Lower lobe of right lung (tissue), 2 donors: ENCODE measurements around the gene ZMIZ1. TPM values are rescaled to one million over a fixed set of nuclear protein-coding genes. Genes with fewer than 3 reads are reported as not detected.

Experiments used
- ATAC-seq, 2 donors: fragments of 200-7000 bp; cut with Tn5 transposase; one replicate each; pipeline ENCODE4 v1.9.1; 2020 to 2022; ENCODE audit warnings: mild to moderate bottlenecking in 2 of 2, moderate library complexity in 2 of 2
- DNase-seq: peaks from one replicate; pipeline ENCODE4 v3.0.0-alpha.2; 2020
- H3K27ac ChIP-seq: fragments of 200-600 bp; one replicate; pipeline ENCODE4 v1.8.0; 2022
- H3K27me3 ChIP-seq: fragments of 200-600 bp; one replicate; pipeline ENCODE4 v1.8.0; 2022; ENCODE audit warnings: low read depth
- H3K36me3 ChIP-seq: fragments of 200-600 bp; one replicate; pipeline ENCODE4 v1.8.0; 2022; ENCODE audit warnings: mild to moderate bottlenecking
- H3K4me1 ChIP-seq: fragments of 200-600 bp; one replicate; pipeline ENCODE4 v1.8.0; 2022
- H3K4me3 ChIP-seq: fragments of 200-600 bp; one replicate; pipeline ENCODE4 v1.8.0; 2022; ENCODE audit warnings: mild to moderate bottlenecking
- H3K9me3 ChIP-seq: fragments of 200-600 bp; one replicate; pipeline ENCODE4 v1.8.0; 2022
- CTCF ChIP-seq: fragments of 200-600 bp; IDR thresholded peaks from one replicate; pipeline ENCODE4 v1.8.0; 2022; ENCODE audit warnings: antibody characterized with exemption, mild to moderate bottlenecking
- intact Hi-C: fragments of 100-400 bp; cut with DNase I; formaldehyde crosslinking; loops from one replicate; pipeline ENCODE4 v1.11.0; 2022
- total RNA-seq: library from RNA; stranded (reverse); fragmentation: NEBNext Ultra II Directional; extraction: Animal tissue kit (Norgen Biotek cat#: 25700); gene quantifications from one replicate; pipeline ENCODE4 v1.2.1, GENCODE V29; 2021
- donor health status: DM: no; HTN: yes; CAD: no; lungs with severe emphysema.

Gene ZMIZ1
- total RNA-seq, 1 donor from 2014 or later, result 102 TPM

GRCh38 chr10:79319115-79319771 is 250.5 kb downstream of the ZMIZ1 start:
- H3K4me3 ChIP-seq, result no peak overlapping the region
- H3K4me1 ChIP-seq, result peaks cover 32% of the 10 kb centered on the region
- no peak for TF ChIP-seq CTCF
- H3K27ac ChIP-seq, result no peak overlapping the region
- H3K9me3 ChIP-seq, result no peaks in the 10 kb centered on the region
- H3K27me3 ChIP-seq, result no peaks in the 10 kb centered on the region
- intact Hi-C loops, result no loop called here
- ATAC-seq (no peak), DNase-seq (peak; percentile 36)
- H3K36me3 ChIP-seq, result peaks cover 12% of the 10 kb centered on the region

GRCh38 chr10:79320316-79320715 is 251.6 kb downstream of the ZMIZ1 start:
- H3K4me3 ChIP-seq, result no peak overlapping the region
- ATAC-seq (no peak), DNase-seq (no peak)
- peaks cover 2% of the 10 kb centered on the region for H3K36me3 ChIP-seq
- no peak overlapping the region for H3K27ac ChIP-seq
- no peak for TF ChIP-seq CTCF
- intact Hi-C loops, result no loop called here
- peaks cover 32% of the 10 kb centered on the region for H3K4me1 ChIP-seq
- no peaks in the 10 kb centered on the region for H3K9me3 ChIP-seq
- no peaks in the 10 kb centered on the region for H3K27me3 ChIP-seq

- intact Hi-C loops, result no loop called here
Observed at GRCh38 chr10:79320820-79321493, 252.2 kb downstream of the ZMIZ1 start.

GRCh38 chr10:79321494-79321882 is 252.7 kb downstream of the ZMIZ1 start:
- DNase-seq (peak; percentile 32), ATAC-seq (no peak)
- intact Hi-C loops, result no loop called here
- H3K4me1 ChIP-seq, result peaks cover 30% of the 10 kb centered on the region
- no peaks in the 10 kb centered on the region for H3K36me3 ChIP-seq
- TF ChIP-seq CTCF, result no peak
- no peak overlapping the region for H3K4me3 ChIP-seq
- H3K27me3 ChIP-seq, result no peaks in the 10 kb centered on the region
- H3K27ac ChIP-seq, result no peak overlapping the region
- H3K9me3 ChIP-seq, result no peaks in the 10 kb centered on the region

More at GRCh38 chr10:79320820-79321493, 252.2 kb downstream of the ZMIZ1 start:
- Histone ChIP-seq H3K27ac (no peak overlapping the region), H3K4me1 (peaks cover 32% of the 10 kb centered on the region), H3K9me3 (no peaks in the 10 kb centered on the region), H3K4me3 (no peak overlapping the region), H3K27me3 (no peaks in the 10 kb centered on the region), H3K36me3 (no peaks in the 10 kb centered on the region)
- no peak for TF ChIP-seq CTCF
- ATAC-seq (peak in 1 of 2 donors; percentile 3), DNase-seq (peak; percentile 39)

- Histone ChIP-seq H3K27ac (no peak overlapping the region), H3K4me3 (no peak overlapping the region), H3K27me3 (no peaks in the 10 kb centered on the region), H3K4me1 (peaks cover 25% of the 10 kb centered on the region), H3K9me3 (no peaks in the 10 kb centered on the region), H3K36me3 (no peaks in the 10 kb centered on the region)
- DNase-seq, result no peak
- ATAC-seq, result no peak
- TF ChIP-seq CTCF, result no peak
- intact Hi-C loops, result no loop called here
Observed at GRCh38 chr10:79321951-79322350, 253.2 kb downstream of the ZMIZ1 start.
